DOHH2 (cell line): ENCODE measurements around the gene FAM107B.

Experiments used
- CTCF ChIP-seq: fragments of 200-600 bp; sonication (generic); IDR thresholded peaks from one replicate; pipeline ENCODE4 v1.5.1; 2014; ENCODE audit warnings: antibody characterized with exemption, mild to moderate bottlenecking, low read depth, low read length; ENCODE audit not compliant: poor library complexity, severe bottlenecking
- EZH2phosphoT487 ChIP-seq: fragments of 200-600 bp; sonication (generic); IDR thresholded peaks from 2 replicates; pipeline ENCODE4 v1.6.1; 2017; ENCODE audit warnings: borderline replicate concordance, mild to moderate bottlenecking, antibody characterized with exemption, low read length, moderate library complexity, mixed read lengths

- TF ChIP-seq CTCF (no peak), EZH2phosphoT487 (no peak)
Observed at GRCh38 chr10:14541379-14541778, 233.3 kb downstream of the FAM107B start.
